ENCODE results near the gene C6orf52. TPM values are rescaled to one million over a fixed set of nuclear protein-coding genes. Genes with fewer than 3 reads are reported as not detected.

C6orf52 gene
- total RNA-seq, 1 experiment from 2014 or later: 3.9 TPM

GRCh38 chr6:10695086-10695657 lies 756 bp upstream of the C6orf52 start:
- Histone ChIP-seq H3K27me3 (ENCODE audit: insufficient read depth, low read length) (no peaks in the 10 kb centered on the region), H3K79me2 (ENCODE audit: insufficient read depth, low read length) (peaks cover 69% of the 10 kb centered on the region), H3K9me3 (ENCODE audit: control insufficient read depth in 1 of 2, insufficient read depth in 1 of 2, low read depth in 1 of 2, low read length in 2 of 2) (no peaks in the 10 kb centered on the region), H3K4me2 (ENCODE audit: low read length) (peak overlapping the region; percentile 88), H3K9me2 (ENCODE audit: insufficient read depth) (no peaks in the 10 kb centered on the region), H4K20me1 (ENCODE audit: insufficient read depth) (no peaks in the 10 kb centered on the region; the same call in 1 of the 2 replicates), H3K36me3 (ENCODE audit: control insufficient read depth in 1 of 2, insufficient read depth in 2 of 2, low read length in 2 of 2) (peaks cover 8 to 12% of the 10 kb centered on the region in 2 experiments; a peak in 3 of 4 replicates), H3K9ac (ENCODE audit: low read length) (peak overlapping the region; percentile 94), H3K4me3 (replicated peaks in 1 of 2; ENCODE audit: low read depth in 1 of 2, low read length in 2 of 2) (peak overlapping the region; percentile 87 to 89), H3K4me1 (ENCODE audit: control insufficient read depth in 1 of 2, insufficient read depth in 2 of 2, low read length in 2 of 2) (peaks cover 11 to 19% of the 10 kb centered on the region in 2 experiments; a peak in 3 of 4 replicates), H3K27ac (ENCODE audit: low read depth, low read length) (peak overlapping the region; percentile 68), H2AFZ (ENCODE audit: low read depth, low read length, poor library complexity, severe bottlenecking) (no peak overlapping the region)
- no peak for DNase-seq (ENCODE audit: low read depth, low spot score)
- TF ChIP-seq ZNF274 (IDR thresholded peaks at IDR 0.05; ENCODE audit: low read depth, low read length) (no peak), YY1 (IDR thresholded peaks at IDR 0.05; ENCODE audit: extremely low read depth, insufficient replicate concordance, low read depth, low read length) (no peak), SP1 (IDR thresholded peaks at IDR 0.05; ENCODE audit: low read depth) (no peak), FOSL1 (IDR thresholded peaks at IDR 0.05; ENCODE audit: low read depth) (no peak), ZBTB33 (IDR thresholded peaks at IDR 0.05; ENCODE audit: extremely low read depth, insufficient replicate concordance, low read length) (no peak), SIN3A (IDR thresholded peaks at IDR 0.05; ENCODE audit: low read depth) (no peak), RAD21 (IDR thresholded peaks at IDR 0.05; ENCODE audit: low read depth) (no peak; the same call in 1 of the 2 replicates)
- RAD21 ChIA-PET (ENCODE audit: low non-redundant PET in 1 of 2, low total read pairs in 2 of 2, uncharacterized antibody in 2 of 2, unreplicated experiment in 2 of 2): no interaction called here
- POLR2A ChIA-PET: interaction anchor here (0.7 to 1.5 kb wide), 4 partner anchors 9 to 52 kb away, joined by 4 to 6 read pairs (median 5); partner anchors contain the start of genes TMEM14B and TMEM14C
- intact Hi-C loops (cut with micrococcal nuclease): loop anchor here (2.0 kb wide), 1 partner anchor 184 kb away; no protein-coding TSS in a partner anchor
- CTCF ChIA-PET: no interaction called here
- no peak for ATAC-seq
- BruUV-seq (replicated peaks): TSS peak; percentile 76

All from HCT116 (cell line).